ENCODE measurements around the gene MEGF9.

DNA sequence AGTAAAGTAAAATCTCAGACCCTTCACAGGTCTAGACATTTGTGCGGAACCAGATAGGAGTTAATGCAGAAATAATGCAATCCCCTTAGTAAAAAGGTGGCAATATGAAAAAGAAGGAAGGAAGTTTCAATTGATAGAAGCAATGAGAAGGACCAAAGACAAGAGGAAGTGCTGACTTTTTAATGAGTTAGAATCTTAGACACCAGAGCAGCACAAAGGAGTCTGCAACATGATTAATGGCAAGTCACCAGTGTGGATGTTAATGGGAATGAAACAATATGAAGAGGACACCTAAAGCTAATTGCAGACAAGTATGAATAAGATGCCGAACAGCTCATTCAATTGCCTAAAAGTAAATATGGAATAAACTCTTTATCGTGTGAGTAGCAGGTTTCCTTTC lies 50.9 kb downstream of the MEGF9 start:
- no peak for TF ChIP-seq EZH2 (IDR thresholded peaks at IDR 0.05; ENCODE audit: borderline replicate concordance, low read length)
- TF ChIP-seq, protein P1, sequence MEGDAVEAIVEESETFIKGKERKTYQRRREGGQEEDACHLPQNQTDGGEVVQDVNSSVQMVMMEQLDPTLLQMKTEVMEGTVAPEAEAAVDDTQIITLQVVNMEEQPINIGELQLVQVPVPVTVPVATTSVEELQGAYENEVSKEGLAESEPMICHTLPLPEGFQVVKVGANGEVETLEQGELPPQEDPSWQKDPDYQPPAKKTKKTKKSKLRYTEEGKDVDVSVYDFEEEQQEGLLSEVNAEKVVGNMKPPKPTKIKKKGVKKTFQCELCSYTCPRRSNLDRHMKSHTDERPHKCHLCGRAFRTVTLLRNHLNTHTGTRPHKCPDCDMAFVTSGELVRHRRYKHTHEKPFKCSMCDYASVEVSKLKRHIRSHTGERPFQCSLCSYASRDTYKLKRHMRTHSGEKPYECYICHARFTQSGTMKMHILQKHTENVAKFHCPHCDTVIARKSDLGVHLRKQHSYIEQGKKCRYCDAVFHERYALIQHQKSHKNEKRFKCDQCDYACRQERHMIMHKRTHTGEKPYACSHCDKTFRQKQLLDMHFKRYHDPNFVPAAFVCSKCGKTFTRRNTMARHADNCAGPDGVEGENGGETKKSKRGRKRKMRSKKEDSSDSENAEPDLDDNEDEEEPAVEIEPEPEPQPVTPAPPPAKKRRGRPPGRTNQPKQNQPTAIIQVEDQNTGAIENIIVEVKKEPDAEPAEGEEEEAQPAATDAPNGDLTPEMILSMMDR (IDR thresholded peaks at IDR 0.05; ENCODE audit: low read length), result no peak

Measured in OCI-LY1 (cell line).